K562 (cell line): Measurements from ENCODE around the gene ARHGEF1. TPM values are rescaled to one million over a fixed set of nuclear protein-coding genes. Genes with fewer than 3 reads are reported as not detected.
A peak's percentile ranks its signal among the peaks of the same experiment; 100 is the strongest.

Experiments
- ARHGAP35 ChIP-seq: fragments of 450-650 bp; IDR thresholded peaks from 2 replicates; pipeline ENCODE4 v1.6.1; 2018; ENCODE audit not compliant: partially characterized antibody
- CHD4 ChIP-seq: fragments of 200-600 bp; sonication (generic); IDR thresholded peaks from 3 replicates; pipeline ENCODE4 v1.6.1; 2012; ENCODE audit warnings: low read depth, mild to moderate bottlenecking, mixed read lengths, low read length, inconsistent platforms; ENCODE audit not compliant: insufficient read depth, insufficient replicate concordance, poor library complexity, severe bottlenecking
- CREB1 ChIP-seq, 2 experiments: sonication (generic) in 1 of 2; formaldehyde crosslinking in 1 of 2; IDR thresholded peaks; 2 replicates each; pipeline versions ENCODE4 v1.6.1 to v1.8.0; 2012 to 2022; ENCODE audit warnings: inconsistent platforms in 1 of 2, mild to moderate bottlenecking in 1 of 2, missing genetic modification reagents in 1 of 2, moderate library complexity in 1 of 2
- FOXJ3 ChIP-seq: sonication (generic); formaldehyde crosslinking; IDR thresholded peaks from 2 replicates; pipeline ENCODE4 v1.4.0; 2020; ENCODE audit warnings: mild to moderate bottlenecking, missing genetic modification reagents
- FOXK2 ChIP-seq, 2 experiments: fragments of 450-650 bp; IDR thresholded peaks in 1 of 2; conservative IDR thresholded peaks in 1 of 2; 2 replicates each; pipeline ENCODE4 v1.6.1; 2016; ENCODE audit warnings: low read depth in 2 of 2, mild to moderate bottlenecking in 1 of 2
- GATAD2A ChIP-seq: fragments of 450-650 bp; IDR thresholded peaks from 2 replicates; pipeline ENCODE4 v1.6.1; 2017
- KHSRP ChIP-seq: fragments of 450-650 bp; IDR thresholded peaks from 2 replicates; pipeline ENCODE4 v1.6.1; 2017
- MAFK ChIP-seq: IDR thresholded peaks from 2 replicates; pipeline ENCODE4 v1.6.1; 2011; ENCODE audit warnings: low read length, improper control_type of control experiment
- NFE2L1 ChIP-seq: fragments of 450-650 bp; IDR thresholded peaks from 2 replicates; pipeline ENCODE4 v1.6.1; 2016; ENCODE audit warnings: missing genetic modification characterization, low read depth, mild to moderate bottlenecking, missing compliant biosample characterization, moderate library complexity, borderline replicate concordance
- RBM22 ChIP-seq: fragments of 200-400 bp; formaldehyde crosslinking; IDR thresholded peaks from 2 replicates; pipeline ENCODE4 v1.6.1; 2018; ENCODE audit warnings: low read length, low read depth; ENCODE audit not compliant: poor library complexity, severe bottlenecking
- SIX5 ChIP-seq, 2 experiments: IDR thresholded peaks; 2 replicates each; pipeline ENCODE4 v1.6.1; 2011; ENCODE audit warnings: low read length in 2 of 2, borderline replicate concordance in 1 of 2, low read depth in 1 of 2, mild to moderate bottlenecking in 1 of 2, moderate library complexity in 1 of 2; ENCODE audit not compliant: insufficient read depth in 1 of 2
- SMARCE1 ChIP-seq: fragments of 450-650 bp; IDR thresholded peaks from 2 replicates; pipeline ENCODE4 v1.7.1; 2016; ENCODE audit warnings: mild to moderate bottlenecking
- SRSF3 ChIP-seq: fragments of 200-400 bp; formaldehyde crosslinking; IDR thresholded peaks from 2 replicates; pipeline ENCODE4 v1.6.1; 2016; ENCODE audit warnings: mild to moderate bottlenecking, low read length, moderate library complexity; ENCODE audit not compliant: insufficient read depth
- SRSF7 ChIP-seq: fragments of 200-400 bp; formaldehyde crosslinking; optimal IDR thresholded peaks from 2 replicates; pipeline ENCODE3; 2017; ENCODE audit warnings: mild to moderate bottlenecking, low read depth, low read length
- TCF3 ChIP-seq: sonication (generic); formaldehyde crosslinking; IDR thresholded peaks from 2 replicates; pipeline ENCODE4 v1.4.0; 2020; ENCODE audit warnings: mild to moderate bottlenecking, missing genetic modification reagents
- TRIM24 ChIP-seq, 2 experiments: fragments of 450-650 bp; IDR thresholded peaks; 2 replicates each; pipeline ENCODE4 v1.6.1; 2016
- WHSC1 ChIP-seq: IDR thresholded peaks from one replicate; pipeline ENCODE4 v1.6.1; 2012; ENCODE audit warnings: low read length, control low read depth, inconsistent platforms
- ZC3H4 ChIP-seq: sonication (generic); formaldehyde crosslinking; IDR thresholded peaks from 2 replicates; pipeline ENCODE4 v1.9.0; 2021; ENCODE audit warnings: missing genetic modification reagents, borderline replicate concordance
- ZNF175 ChIP-seq: fragments of 200-800 bp; sonication (Bioruptor generic); IDR thresholded peaks from 2 replicates; pipeline ENCODE4 v1.6.1; 2016; ENCODE audit warnings: low read depth, mild to moderate bottlenecking, missing genetic modification characterization, missing compliant biosample characterization
- ZNF239 ChIP-seq: fragments of 250-450 bp; sonication (Bioruptor Pico); IDR thresholded peaks from 2 replicates; pipeline ENCODE4 v1.4.0; 2020; ENCODE audit warnings: mild to moderate bottlenecking
- ZNF24 ChIP-seq: fragments of 450-650 bp; IDR thresholded peaks from 2 replicates; pipeline ENCODE4 v1.6.1; 2016
- ZNF263 ChIP-seq: sonication (generic); formaldehyde crosslinking; IDR thresholded peaks from 2 replicates; pipeline ENCODE4 v1.8.0; 2022; ENCODE audit warnings: mild to moderate bottlenecking, missing genetic modification reagents, borderline replicate concordance
- ZNF431 ChIP-seq: sonication (generic); formaldehyde crosslinking; IDR thresholded peaks from 2 replicates; pipeline ENCODE4 v1.8.0; 2022; ENCODE audit warnings: mild to moderate bottlenecking, missing genetic modification reagents
- polyA plus RNA-seq, 8 experiments: library from polyadenylated mRNA; depleted of rRNA in 4 of 8; stranded (reverse) in 5 of 8; unstranded in 3 of 8; fragments of >200 nt; fragmentation: Nextera tagmentation in 2 of 8; fragmentation: Illumina TruSeq in 1 of 8; extraction: Ambion mirVana in 2 of 8; extraction: Trizol in 1 of 8; gene quantifications; 2 replicates each; pipeline versions ENCODE4 v1.2.1 to v1.2.3, GENCODE V29; 2011 to 2014; ENCODE audit warnings: inconsistent platforms in 1 of 8, missing spikeins in 1 of 8
- total RNA-seq, 7 experiments: library from RNA; depleted of rRNA in 6 of 7; stranded (reverse); fragments of >200 nt in 6 of 7; fragmentation: Illumina TruSeq in 2 of 7; extraction: Trizol in 2 of 7; gene quantifications; 2 replicates each; pipeline versions ENCODE4 v1.2.1 to v1.2.3, GENCODE V29; 2011 to 2021; ENCODE audit warnings: low replicate concordance in 1 of 7
- TF ChIP-seq, protein P1 (sequence below): fragments of 250-450 bp; sonication (Bioruptor Pico); IDR thresholded peaks from 2 replicates; pipeline ENCODE4 v1.8.0; 2021; ENCODE audit warnings: borderline replicate concordance, mild to moderate bottlenecking, moderate library complexity; ENCODE audit not compliant: poor library complexity, severe bottlenecking
- TF ChIP-seq, protein P2 (sequence below): fragments of 450-650 bp; IDR thresholded peaks from 2 replicates; pipeline ENCODE4 v1.6.1; 2016; ENCODE audit warnings: missing biosample characterization, missing genetic modification characterization
- TF ChIP-seq, protein P3 (sequence below): fragments of 450-650 bp; IDR thresholded peaks from 2 replicates; pipeline ENCODE4 v1.6.1; 2018; ENCODE audit not compliant: partially characterized antibody

ARHGEF1 gene
- total and polyA plus RNA-seq, 9 of the 15 experiments (the other 6 are each of a cell fraction or from before 2014, with no cell fraction given): 1.9 to 149 (median 29.8) TPM

DNA sequence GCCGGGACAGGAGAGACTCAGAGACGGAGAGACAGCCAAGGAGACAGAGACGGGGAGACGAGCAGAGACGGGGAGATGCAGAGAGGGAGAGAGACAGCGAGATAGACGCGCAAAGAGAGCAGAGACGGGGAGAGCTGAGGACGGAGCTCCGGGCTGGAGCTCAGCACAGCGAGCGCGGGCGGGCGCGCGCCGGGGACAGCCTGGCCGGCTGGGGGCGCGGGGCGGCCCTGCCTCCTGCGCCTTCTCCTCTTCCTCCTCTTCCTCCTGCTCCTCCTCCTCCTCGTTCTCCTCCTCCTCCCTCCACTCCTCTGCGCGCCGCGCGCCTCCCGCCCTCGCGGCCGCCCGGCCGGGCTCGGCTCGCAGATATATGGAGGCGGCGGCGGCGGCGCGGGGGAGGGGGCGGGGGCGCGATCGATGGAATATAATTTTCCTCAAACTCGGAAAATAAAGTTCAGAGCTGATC is 45.3 kb downstream of the ARHGEF1 start, which contains the start of gene ERFL (continued):
- TF ChIP-seq ARHGAP35 (no peak), ZC3H4 (CRISPR knock-in tag) (no peak), WHSC1 (no peak), FOXJ3 (CRISPR knock-in tag) (no peak), ZNF24 (no peak), SRSF3 (no peak), TRIM24 (IDR thresholded peaks at IDR 0.05) (no peak), SRSF7 (no peak), ZNF239 (CRISPR knock-in tag) (no peak), SMARCE1 (no peak), SIX5 (IDR thresholded peaks at IDR 0.05; ENCODE audit: borderline replicate concordance in 1 of 2, insufficient read depth in 1 of 2, low read depth in 1 of 2, low read length in 2 of 2) (no peak), RBM22 (no peak), ZNF263 (peak; percentile 98), KHSRP (no peak), TCF3 (no peak), GATAD2A (0 out of 2 replicates have a peak, but pooled peaks have one; percentile 61), NFE2L1 (tag) (no peak), ZNF175 (CRISPR knock-in tag) (no peak), CHD4 (peak; percentile 57), CREB1 (IDR thresholded peaks at IDR 0.05) (0 out of 2 replicates have a peak, but pooled peaks have one; percentile 5), CREB1 (CRISPR knock-in tag; IDR thresholded peaks at IDR 0.05) (no peak), FOXK2 (conservative IDR thresholded peaks at IDR 0.05 in 1 of 2, IDR thresholded peaks at IDR 0.05 in 1 of 2; ENCODE audit: low read depth in 2 of 2) (no peak), ZNF431 (CRISPR knock-in tag) (no peak), MAFK (no peak)
- TF ChIP-seq, protein P1, sequence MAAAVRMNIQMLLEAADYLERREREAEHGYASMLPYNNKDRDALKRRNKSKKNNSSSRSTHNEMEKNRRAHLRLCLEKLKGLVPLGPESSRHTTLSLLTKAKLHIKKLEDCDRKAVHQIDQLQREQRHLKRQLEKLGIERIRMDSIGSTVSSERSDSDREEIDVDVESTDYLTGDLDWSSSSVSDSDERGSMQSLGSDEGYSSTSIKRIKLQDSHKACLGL: no peak
- TF ChIP-seq, protein P2, sequence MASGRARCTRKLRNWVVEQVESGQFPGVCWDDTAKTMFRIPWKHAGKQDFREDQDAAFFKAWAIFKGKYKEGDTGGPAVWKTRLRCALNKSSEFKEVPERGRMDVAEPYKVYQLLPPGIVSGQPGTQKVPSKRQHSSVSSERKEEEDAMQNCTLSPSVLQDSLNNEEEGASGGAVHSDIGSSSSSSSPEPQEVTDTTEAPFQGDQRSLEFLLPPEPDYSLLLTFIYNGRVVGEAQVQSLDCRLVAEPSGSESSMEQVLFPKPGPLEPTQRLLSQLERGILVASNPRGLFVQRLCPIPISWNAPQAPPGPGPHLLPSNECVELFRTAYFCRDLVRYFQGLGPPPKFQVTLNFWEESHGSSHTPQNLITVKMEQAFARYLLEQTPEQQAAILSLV (tag): no peak
- TF ChIP-seq, protein P3, sequence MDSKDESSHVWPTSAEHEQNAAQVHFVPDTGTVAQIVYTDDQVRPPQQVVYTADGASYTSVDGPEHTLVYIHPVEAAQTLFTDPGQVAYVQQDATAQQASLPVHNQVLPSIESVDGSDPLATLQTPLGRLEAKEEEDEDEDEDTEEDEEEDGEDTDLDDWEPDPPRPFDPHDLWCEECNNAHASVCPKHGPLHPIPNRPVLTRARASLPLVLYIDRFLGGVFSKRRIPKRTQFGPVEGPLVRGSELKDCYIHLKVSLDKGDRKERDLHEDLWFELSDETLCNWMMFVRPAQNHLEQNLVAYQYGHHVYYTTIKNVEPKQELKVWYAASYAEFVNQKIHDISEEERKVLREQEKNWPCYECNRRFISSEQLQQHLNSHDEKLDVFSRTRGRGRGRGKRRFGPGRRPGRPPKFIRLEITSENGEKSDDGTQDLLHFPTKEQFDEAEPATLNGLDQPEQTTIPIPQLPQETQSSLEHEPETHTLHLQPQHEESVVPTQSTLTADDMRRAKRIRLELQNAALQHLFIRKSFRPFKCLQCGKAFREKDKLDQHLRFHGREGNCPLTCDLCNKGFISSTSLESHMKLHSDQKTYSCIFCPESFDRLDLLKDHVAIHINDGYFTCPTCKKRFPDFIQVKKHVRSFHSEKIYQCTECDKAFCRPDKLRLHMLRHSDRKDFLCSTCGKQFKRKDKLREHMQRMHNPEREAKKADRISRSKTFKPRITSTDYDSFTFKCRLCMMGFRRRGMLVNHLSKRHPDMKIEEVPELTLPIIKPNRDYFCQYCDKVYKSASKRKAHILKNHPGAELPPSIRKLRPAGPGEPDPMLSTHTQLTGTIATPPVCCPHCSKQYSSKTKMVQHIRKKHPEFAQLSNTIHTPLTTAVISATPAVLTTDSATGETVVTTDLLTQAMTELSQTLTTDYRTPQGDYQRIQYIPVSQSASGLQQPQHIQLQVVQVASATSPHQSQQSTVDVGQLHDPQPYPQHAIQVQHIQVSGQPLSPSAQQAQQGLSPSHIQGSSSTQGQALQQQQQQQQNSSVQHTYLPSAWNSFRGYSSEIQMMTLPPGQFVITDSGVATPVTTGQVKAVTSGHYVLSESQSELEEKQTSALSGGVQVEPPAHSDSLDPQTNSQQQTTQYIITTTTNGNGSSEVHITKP: no peak
